Right lobe of liver (tissue), 6 donors: ENCODE data around the gene MUC5AC. TPM values are rescaled to one million over a fixed set of nuclear protein-coding genes. Genes with fewer than 3 reads are reported as not detected.

Experiments
- ATAC-seq, 4 donors: fragments of 200-7000 bp; cut with Tn5 transposase; one replicate each; pipeline ENCODE4 v1.9.1; 2020; ENCODE audit warnings: mild to moderate bottlenecking in 4 of 4, moderate library complexity in 4 of 4
- DNase-seq, 3 donors: peaks; one replicate each; pipeline ENCODE4 v3.0.0-alpha.2; 2020
- H3K27ac ChIP-seq, 3 donors: fragments of 200-600 bp; one replicate each; pipeline ENCODE4 v1.8.0; 2022
- H3K27me3 ChIP-seq, 2 donors: fragments of 200-600 bp; one replicate each; pipeline ENCODE4 v1.8.0; 2022
- H3K36me3 ChIP-seq, 4 donors: fragments of 200-600 bp; sonication (generic) in 1 of 4; one replicate each; pipeline versions ENCODE4 v1.5.1 to v1.8.0; 2017 to 2022; ENCODE audit warnings: control low read depth in 1 of 4
- H3K4me1 ChIP-seq, 4 donors: fragments of 200-600 bp; sonication (generic) in 1 of 4; one replicate each; pipeline versions ENCODE4 v1.5.1 to v1.8.0; 2017 to 2022; ENCODE audit warnings: control low read depth in 1 of 4
- H3K4me3 ChIP-seq, 3 donors: fragments of 200-600 bp; one replicate each; pipeline ENCODE4 v1.8.0; 2022
- H3K9me3 ChIP-seq, 4 donors: fragments of 200-600 bp; sonication (generic) in 1 of 4; one replicate each; pipeline versions ENCODE4 v1.5.1 to v1.8.0; 2017 to 2022; ENCODE audit warnings: control low read depth in 1 of 4
- POLR2A ChIP-seq: fragments of 450-650 bp; IDR thresholded peaks from one replicate; pipeline ENCODE4 v1.6.1; 2017; ENCODE audit warnings: antibody characterized with exemption, mild to moderate bottlenecking
- WGBS: methylation state at CpG from one replicate; pipeline ENCODE4 v1.1.6; 2018; ENCODE audit warnings: low coverage, low lambda C conversion rate; ENCODE audit not compliant: insufficient coverage; ENCODE audit errors: missing lambda C conversion rate; 5-methylcytosine and 5-hydroxymethylcytosine counted together
- intact Hi-C, 2 donors: fragments of 100-400 bp; cut with DNase I; formaldehyde crosslinking; loops; one replicate each; pipeline versions ENCODE4 v1.11.2 to v1.14.1; 2022
- total RNA-seq, 6 experiments: library from RNA; depleted of rRNA in 2 of 6; stranded (reverse); fragments of >200 nt in 2 of 6; fragmentation: NEBNext Ultra II Directional in 3 of 6; extraction: Animal tissue kit (Norgen Biotek cat#: 25700) in 3 of 6; gene quantifications; one replicate each; pipeline versions ENCODE4 v1.1.0 to v1.2.4, GENCODE V29; 2016 to 2023
- TF ChIP-seq, protein P1 (sequence below), 4 donors: fragments of 200-600 bp in 3 of 4; fragments of 450-650 bp in 1 of 4; IDR thresholded peaks; one replicate each; pipeline versions ENCODE4 v1.5.1 to v1.8.0; 2016 to 2022; ENCODE audit warnings: antibody characterized with exemption in 4 of 4, mild to moderate bottlenecking in 2 of 4
- donor health status: DM: no; HTN: yes; CAD: no.
- donor health status: DM: no; HTN: no; CAD: no.
- donor health status: DM: no; HTN: no; CAD: no.
- donor health status: DM: no; HTN: yes; CAD: no.
- donor health status: DM: no; HTN: yes; CAD: no.

MUC5AC gene
- total RNA-seq, 6 experiments from 2014 or later, result not detected

DNA sequence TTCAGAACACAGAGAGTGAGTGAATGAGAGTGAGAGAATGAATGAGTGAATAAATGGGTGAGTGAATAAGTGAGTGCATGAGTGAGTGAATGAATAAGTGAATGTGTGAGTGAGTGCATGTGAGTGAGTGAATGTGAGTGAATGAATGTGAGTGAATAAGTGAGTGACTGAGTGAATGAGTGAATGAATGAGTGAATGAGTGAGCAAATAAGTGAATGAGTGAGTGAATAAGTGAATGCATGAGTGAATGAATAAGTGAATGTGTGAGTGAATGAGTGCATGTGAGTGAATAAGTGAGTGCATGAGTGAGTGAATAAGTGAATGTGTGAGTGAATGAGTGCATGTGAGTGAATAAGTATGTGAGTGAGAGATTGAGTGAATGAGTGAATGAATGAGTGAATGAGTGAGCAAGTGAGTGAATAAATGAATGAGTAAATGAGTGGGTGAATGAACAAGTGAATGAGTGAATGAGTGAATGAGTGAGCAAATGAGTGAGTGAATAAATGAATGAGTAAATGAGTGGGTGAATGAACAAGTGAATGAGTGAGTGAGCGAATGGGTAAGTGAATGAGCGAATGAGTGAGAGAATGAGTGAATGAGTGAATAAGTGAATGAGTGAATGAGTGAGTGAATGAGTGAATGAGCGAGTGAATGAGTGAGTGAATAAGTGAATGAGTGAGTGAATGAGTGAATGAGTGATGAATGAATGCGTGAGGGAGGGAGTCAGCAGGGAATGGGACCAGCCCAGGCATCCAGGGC lies 43.8 kb downstream of the MUC5AC start:
- 67% methylated on average over 4 of the region's 4 CpGs for WGBS
- ATAC-seq, result no peak
- intact Hi-C loops, result loop anchor here in 1 of 2 donors (5.0 kb wide), 1 partner anchor 316 kb away; no protein-coding TSS in a partner anchor
- no peaks in the 10 kb centered on the region for H3K36me3 ChIP-seq
- no peak overlapping the region for H3K27ac ChIP-seq
- no peaks in the 10 kb centered on the region for H3K9me3 ChIP-seq
- TF ChIP-seq, protein P1, sequence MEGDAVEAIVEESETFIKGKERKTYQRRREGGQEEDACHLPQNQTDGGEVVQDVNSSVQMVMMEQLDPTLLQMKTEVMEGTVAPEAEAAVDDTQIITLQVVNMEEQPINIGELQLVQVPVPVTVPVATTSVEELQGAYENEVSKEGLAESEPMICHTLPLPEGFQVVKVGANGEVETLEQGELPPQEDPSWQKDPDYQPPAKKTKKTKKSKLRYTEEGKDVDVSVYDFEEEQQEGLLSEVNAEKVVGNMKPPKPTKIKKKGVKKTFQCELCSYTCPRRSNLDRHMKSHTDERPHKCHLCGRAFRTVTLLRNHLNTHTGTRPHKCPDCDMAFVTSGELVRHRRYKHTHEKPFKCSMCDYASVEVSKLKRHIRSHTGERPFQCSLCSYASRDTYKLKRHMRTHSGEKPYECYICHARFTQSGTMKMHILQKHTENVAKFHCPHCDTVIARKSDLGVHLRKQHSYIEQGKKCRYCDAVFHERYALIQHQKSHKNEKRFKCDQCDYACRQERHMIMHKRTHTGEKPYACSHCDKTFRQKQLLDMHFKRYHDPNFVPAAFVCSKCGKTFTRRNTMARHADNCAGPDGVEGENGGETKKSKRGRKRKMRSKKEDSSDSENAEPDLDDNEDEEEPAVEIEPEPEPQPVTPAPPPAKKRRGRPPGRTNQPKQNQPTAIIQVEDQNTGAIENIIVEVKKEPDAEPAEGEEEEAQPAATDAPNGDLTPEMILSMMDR (IDR thresholded peaks at IDR 0.05), result no peak
- TF ChIP-seq POLR2A, result no peak
- no peaks in the 10 kb centered on the region for H3K27me3 ChIP-seq
- no peak for DNase-seq
- H3K4me3 ChIP-seq, result no peak overlapping the region
- no peaks in the 10 kb centered on the region for H3K4me1 ChIP-seq

DNA sequence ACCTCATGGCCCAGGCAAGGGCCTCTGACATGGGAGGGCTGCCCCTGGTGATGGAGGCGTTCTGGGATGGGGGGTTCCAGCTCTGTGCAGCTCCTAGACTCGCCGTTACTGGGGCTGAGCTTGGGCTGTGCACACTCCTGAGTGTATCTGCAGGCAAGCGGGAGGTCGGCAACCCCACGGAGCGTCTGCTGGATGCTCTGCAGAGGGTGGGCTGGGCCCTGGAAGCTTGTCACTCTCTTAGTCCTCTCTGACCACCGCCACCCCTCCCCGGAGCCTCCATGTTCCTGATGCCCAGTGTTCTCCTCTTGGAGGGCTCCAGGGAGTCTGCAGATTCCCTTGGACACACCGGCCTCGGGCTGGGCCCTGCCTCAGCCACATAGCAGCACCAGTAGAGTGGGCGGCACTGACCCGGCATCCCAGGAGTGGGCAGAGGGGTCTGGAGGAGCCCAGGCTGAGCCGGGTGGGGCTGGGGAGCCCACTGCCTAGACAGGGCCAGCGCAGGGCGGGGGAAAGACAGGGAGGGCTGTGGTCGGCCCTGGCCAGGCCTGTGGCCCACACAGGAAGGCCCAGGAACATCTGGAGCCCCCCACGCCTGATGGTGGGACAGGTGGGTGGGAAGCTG lies 44.5 kb downstream of the MUC5AC start:
- Histone ChIP-seq H3K27ac (no peak overlapping the region), H3K9me3 (no peaks in the 10 kb centered on the region), H3K4me3 (no peak overlapping the region), H3K36me3 (no peaks in the 10 kb centered on the region), H3K27me3 (no peaks in the 10 kb centered on the region), H3K4me1 (no peaks in the 10 kb centered on the region)
- intact Hi-C loops, result loop anchor here in 1 of 2 donors (5.0 kb wide), 1 partner anchor 315 kb away; no protein-coding TSS in a partner anchor
- 0% methylated on average over 2 of the region's 18 CpGs for WGBS
- ATAC-seq (peak in 1 of 4 donors; percentile 16), DNase-seq (peak; percentile 20 to 52 (median 45))
- TF ChIP-seq POLR2A, result no peak
- TF ChIP-seq, protein P1 (IDR thresholded peaks at IDR 0.05), result no peak

DNA sequence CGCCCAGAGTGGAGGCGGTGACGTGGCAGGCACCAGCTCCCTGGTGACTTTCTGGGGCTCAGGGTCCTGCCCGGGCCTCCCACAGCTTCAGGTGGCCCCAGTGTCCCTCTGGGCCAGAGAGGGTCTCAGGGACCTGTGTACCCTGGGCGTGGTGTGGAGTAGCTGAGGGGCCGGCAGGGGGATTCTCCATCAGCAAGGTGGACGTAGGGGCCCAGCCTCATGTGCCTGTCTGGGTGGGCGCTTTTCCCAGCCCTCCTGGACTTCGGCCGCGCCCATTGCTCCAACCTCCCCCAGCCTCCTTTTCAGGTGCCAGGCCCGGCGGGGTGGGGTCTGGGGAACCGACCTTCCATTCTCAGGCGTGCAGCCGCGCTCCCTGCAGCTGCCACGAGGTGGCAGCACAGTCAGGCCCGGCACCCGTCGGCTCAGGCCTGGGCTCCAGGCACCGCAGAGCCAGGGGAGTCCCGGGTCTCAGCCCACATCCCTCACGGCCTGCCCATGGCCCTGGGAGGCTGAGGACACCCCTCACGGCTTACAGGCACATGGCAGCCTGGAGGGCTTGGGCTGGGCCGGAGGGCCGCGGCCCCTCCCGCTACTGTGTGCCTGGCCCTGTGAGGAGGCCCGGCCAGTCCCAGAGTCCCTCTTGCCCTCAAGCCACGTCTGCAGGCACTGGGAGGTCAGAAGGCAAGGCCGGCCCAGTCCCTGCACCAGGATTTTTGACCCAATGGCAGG lies 45.2 kb downstream of the MUC5AC start:
- Histone ChIP-seq H3K9me3 (no peaks in the 10 kb centered on the region), H3K4me1 (no peaks in the 10 kb centered on the region), H3K27me3 (no peaks in the 10 kb centered on the region), H3K27ac (no peak overlapping the region), H3K36me3 (no peaks in the 10 kb centered on the region), H3K4me3 (no peak overlapping the region)
- DNase-seq (peak; percentile 63 to 74 (median 65)), ATAC-seq (peak; percentile 82 to 93 (median 90))
- intact Hi-C loops, result loop anchor here in 1 of 2 donors (5.0 kb wide), 1 partner anchor 314 kb away; no protein-coding TSS in a partner anchor
- WGBS, result 0% methylated on average over 2 of the region's 32 CpGs
- TF ChIP-seq POLR2A, result no peak
- TF ChIP-seq, protein P1 (IDR thresholded peaks at IDR 0.05), result peak; percentile 80 to 96 (median 90)

DNA sequence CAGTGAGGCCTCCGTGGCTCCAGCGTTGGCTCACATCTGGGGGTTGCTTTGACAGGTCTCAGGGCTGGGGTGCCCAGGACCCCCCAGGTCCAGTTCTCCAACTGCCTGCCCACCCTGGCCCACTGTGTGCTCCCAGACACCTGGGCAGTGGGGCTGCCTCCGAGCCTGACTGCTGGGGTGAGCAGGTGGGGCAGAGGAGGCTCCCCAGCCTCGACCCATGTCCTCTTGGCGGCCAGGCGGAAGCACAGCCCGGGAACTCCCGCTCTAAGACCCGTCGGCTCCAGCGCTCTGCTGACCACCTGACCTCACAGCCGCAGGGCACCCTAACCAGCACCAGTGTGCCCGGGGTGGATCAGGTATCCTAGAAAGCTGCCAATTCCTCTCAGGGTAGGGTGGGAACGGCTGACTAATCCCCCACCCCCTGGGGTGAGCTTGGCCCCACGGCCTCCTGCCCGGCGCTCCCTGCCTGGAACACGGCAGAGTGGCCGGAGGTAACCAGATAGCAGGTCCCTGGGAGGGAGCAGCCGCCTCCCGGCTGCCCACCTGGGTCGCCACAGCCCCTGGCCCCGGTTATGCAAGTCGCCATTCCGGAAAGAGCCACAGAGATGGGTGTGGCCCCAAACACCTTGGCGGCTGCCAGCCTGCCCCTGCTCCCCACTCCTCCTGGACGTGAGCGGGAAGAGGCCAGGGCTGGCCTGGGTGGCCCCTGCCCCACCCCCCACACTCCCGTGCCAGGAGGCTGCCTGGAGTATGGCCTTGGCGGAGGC lies 45.9 kb downstream of the MUC5AC start:
- H3K27ac ChIP-seq, result no peak overlapping the region
- H3K27me3 ChIP-seq, result no peaks in the 10 kb centered on the region
- no peak for ATAC-seq
- H3K9me3 ChIP-seq, result no peaks in the 10 kb centered on the region
- WGBS, result 15% methylated on average over 4 of the region's 30 CpGs
- no peaks in the 10 kb centered on the region for H3K36me3 ChIP-seq
- TF ChIP-seq, protein P1 (IDR thresholded peaks at IDR 0.05), result no peak
- TF ChIP-seq POLR2A, result no peak
- no peak overlapping the region for H3K4me3 ChIP-seq
- DNase-seq, result peak; percentile 17 to 55 (median 45)
- H3K4me1 ChIP-seq, result no peaks in the 10 kb centered on the region
- intact Hi-C loops, result loop anchor here in 1 of 2 donors (5.0 kb wide), 1 partner anchor 314 kb away; no protein-coding TSS in a partner anchor
